Kidney epithelial cell (primary cell): ENCODE measurements around the gene ZNHIT3. TPM values are rescaled to one million over a fixed set of nuclear protein-coding genes. Genes with fewer than 3 reads are reported as not detected.
"Not testable (repeated sequence)": the region's sequence is repeated elsewhere in the genome, so short reads cannot be mapped to it uniquely, and the experiment has no call there.

Experiments
- DNase-seq: peaks from one replicate; pipeline ENCODE4 v3.0.0-alpha.2; 2010; ENCODE audit warnings: low read depth
- H3K27me3 ChIP-seq: 2 replicates; pipeline ENCODE4 v1.6.0; 2011; ENCODE audit warnings: low read length; ENCODE audit not compliant: control insufficient read depth, insufficient read depth
- H3K36me3 ChIP-seq: 2 replicates; pipeline ENCODE4 v1.5.1; 2011; ENCODE audit warnings: low read length; ENCODE audit not compliant: control insufficient read depth, insufficient read depth
- H3K4me3 ChIP-seq: 2 replicates; pipeline ENCODE4 v1.5.1; 2011; ENCODE audit warnings: low read depth, mild to moderate bottlenecking, control low read depth, low read length
- total RNA-seq: library from RNA; depleted of rRNA; stranded (reverse); fragments of >200 nt; gene quantifications from 2 replicates; pipeline ENCODE4 v1.2.3, GENCODE V29; 2015
- TF ChIP-seq, protein P1 (sequence below): IDR thresholded peaks from 2 replicates; pipeline ENCODE4 v1.5.1; 2011; ENCODE audit warnings: mild to moderate bottlenecking, moderate library complexity, low read length, control low read depth, inconsistent platforms; ENCODE audit not compliant: insufficient read depth, poor library complexity, severe bottlenecking

The ZNHIT3 gene
- total RNA-seq, 1 donor from 2014 or later: 36.7 TPM

DNA sequence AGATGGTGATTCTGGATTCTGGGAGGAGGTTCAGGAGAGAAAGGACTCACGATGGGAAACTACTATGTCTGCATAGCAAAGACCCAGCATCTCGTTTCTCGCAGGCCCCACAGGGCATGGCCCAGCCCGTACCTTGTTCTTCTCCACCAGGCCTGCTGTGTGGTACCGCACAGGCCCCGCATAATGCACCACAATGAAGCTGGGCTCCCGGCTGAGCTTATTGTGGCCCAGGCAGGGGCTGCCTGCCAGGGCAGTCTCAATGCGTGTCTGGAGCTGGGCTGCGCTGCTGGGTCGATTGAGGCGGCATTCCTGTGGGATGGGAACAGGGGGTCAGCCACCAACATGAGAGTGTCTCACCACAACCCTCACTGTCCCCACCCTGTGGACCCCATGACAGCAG is 20.4 kb downstream of the ZNHIT3 start:
- H3K4me3 ChIP-seq: no peak overlapping the region
- TF ChIP-seq, protein P1, sequence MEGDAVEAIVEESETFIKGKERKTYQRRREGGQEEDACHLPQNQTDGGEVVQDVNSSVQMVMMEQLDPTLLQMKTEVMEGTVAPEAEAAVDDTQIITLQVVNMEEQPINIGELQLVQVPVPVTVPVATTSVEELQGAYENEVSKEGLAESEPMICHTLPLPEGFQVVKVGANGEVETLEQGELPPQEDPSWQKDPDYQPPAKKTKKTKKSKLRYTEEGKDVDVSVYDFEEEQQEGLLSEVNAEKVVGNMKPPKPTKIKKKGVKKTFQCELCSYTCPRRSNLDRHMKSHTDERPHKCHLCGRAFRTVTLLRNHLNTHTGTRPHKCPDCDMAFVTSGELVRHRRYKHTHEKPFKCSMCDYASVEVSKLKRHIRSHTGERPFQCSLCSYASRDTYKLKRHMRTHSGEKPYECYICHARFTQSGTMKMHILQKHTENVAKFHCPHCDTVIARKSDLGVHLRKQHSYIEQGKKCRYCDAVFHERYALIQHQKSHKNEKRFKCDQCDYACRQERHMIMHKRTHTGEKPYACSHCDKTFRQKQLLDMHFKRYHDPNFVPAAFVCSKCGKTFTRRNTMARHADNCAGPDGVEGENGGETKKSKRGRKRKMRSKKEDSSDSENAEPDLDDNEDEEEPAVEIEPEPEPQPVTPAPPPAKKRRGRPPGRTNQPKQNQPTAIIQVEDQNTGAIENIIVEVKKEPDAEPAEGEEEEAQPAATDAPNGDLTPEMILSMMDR: no peak
- DNase-seq: no peak
- H3K36me3 ChIP-seq: peaks cover 2% of the 10 kb centered on the region
- H3K27me3 ChIP-seq: no peaks in the 10 kb centered on the region

DNA sequence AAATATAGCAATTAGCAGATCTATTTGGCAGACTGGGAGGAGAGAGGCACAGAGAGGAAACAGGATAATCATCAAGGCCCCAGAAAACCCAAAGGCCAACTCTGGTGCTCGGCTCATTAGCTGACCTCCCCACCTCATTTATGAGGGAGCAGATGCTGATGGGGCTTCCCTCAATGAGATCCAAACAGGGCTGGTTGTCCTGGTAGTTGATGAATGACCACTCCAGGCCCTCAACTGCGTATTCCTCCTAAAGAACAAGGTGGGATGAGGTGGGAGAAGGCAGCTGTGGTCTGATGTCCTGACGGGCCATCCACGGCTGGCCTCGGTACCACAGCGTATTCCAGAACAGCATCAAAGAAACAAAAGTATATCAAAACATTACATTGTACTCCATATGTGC is 20.8 kb downstream of the ZNHIT3 start:
- TF ChIP-seq, protein P1: no peak
- H3K27me3 ChIP-seq: no peaks in the 10 kb centered on the region
- H3K36me3 ChIP-seq: peaks cover 2% of the 10 kb centered on the region
- DNase-seq: no peak
- no peak overlapping the region for H3K4me3 ChIP-seq

DNA sequence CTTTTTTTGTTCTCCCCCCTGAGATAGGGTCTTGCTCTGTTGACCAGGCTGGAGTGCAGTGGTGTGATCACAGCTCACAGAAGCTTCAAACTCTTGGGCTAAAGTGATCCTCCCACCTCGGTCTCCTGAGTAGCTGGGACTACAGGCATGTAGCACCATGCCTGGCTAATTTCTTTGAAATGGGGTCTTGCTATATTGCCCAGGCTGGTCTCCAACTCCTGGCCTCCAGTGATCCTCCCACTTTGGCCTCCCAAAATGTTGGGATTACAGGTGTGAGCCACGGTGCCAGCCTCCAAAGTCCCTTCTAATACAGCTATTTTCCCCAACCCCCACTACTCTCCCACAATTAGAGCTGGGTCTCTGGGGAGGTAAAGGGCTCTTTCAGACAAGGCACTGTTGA is 22.0 kb downstream of the ZNHIT3 start:
- not testable (repeated sequence) for H3K4me3 ChIP-seq, H3K36me3 ChIP-seq, DNase-seq, H3K27me3 ChIP-seq

DNA sequence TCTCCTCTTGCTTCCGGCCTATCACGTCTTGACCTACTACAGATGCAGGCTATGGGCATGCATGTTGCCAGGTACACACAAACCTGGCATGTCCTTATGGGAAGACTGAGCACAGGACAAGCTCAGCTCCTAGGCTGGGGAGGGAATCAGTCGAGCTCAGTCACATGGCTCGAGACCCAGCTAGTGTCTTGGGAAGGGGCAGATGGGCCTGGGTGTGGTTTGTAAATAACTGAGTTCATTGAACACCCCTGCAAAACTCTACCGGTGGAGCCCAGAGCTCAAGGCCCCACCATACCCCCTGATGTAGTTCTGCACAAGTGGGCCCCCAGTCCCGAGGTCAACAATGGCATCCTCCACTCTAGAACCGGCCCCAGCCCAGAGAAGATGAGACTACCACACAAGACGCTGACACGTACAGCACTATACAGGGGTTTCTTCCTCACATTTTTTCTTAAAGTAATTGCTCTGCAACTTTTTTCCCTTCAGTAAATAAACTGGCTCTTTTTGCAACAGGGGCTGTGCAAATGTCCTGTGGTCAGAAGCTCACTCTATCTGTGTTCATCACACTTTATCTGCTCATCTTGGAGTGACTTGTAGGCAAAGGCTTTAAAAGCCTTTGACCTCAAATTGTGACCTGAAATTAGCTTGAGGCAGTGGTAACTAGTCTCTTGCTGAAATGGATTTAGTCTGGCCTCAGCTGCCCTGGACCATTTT is 22.9 kb downstream of the ZNHIT3 start:
- no peaks in the 10 kb centered on the region for H3K27me3 ChIP-seq
- no peak for DNase-seq
- H3K36me3 ChIP-seq: peaks cover 2% of the 10 kb centered on the region
- H3K4me3 ChIP-seq: no peak overlapping the region
- TF ChIP-seq, protein P1: no peak

DNA sequence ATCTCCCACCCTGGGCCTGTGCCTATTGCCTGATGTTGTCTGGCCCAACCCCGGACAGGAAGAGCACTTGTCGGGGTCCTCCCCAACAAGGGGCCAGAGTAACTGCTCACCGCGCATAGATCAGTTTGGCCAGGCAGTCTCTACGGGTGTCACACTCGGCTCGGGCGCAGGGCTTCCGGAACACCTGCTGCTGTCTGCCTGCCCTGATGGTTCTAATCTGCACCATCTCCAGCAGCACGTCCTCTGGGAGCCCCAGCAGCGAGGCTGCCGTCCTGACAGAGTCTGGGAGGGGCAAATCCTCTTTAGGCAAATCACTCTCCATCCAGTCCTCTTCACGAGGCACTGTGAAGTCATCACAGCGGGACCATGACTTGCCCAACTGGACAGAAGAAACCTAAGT is 24.2 kb downstream of the ZNHIT3 start:
- peaks cover 2% of the 10 kb centered on the region for H3K36me3 ChIP-seq
- no peak for DNase-seq

DNA sequence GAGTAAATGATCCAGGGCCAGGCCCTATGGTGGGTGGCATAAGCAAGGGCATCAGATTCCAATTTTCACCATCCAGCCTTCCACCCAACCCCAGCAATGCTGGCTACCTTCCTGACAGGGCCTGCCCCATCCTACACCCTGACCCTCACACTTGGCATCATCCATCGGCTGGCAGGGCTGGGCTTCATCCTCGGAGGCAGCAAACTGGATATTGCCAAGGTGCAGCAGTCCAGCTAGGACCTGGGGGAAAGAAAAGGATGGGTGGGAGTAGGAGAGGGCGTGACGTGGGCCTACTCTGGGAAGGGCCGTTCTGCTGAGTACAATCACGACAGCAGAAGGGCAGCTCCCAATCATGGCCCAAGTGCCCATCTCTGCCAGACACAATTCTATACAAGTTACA is 24.7 kb downstream of the ZNHIT3 start:
- H3K36me3 ChIP-seq: peaks cover 2% of the 10 kb centered on the region
- no peak overlapping the region for H3K4me3 ChIP-seq
- TF ChIP-seq, protein P1: no peak
- no peak for DNase-seq
- no peaks in the 10 kb centered on the region for H3K27me3 ChIP-seq

More for the DNA sequence above, 24.2 kb downstream of the ZNHIT3 start:
- TF ChIP-seq, protein P1: no peak
- H3K4me3 ChIP-seq: no peak overlapping the region
- no peaks in the 10 kb centered on the region for H3K27me3 ChIP-seq
